Middle frontal gyrus (tissue), 1 donor: Measurements from ENCODE around the gene STYK1.
"Not testable (repeated sequence)": the region's sequence is repeated elsewhere in the genome, so short reads cannot be mapped to it uniquely, and the experiment has no call there.

Experiments used
- DNase-seq: peaks from one replicate; pipeline ENCODE4 v3.0.0-alpha.2; 2015; ENCODE audit warnings: low spot score; ENCODE audit errors: extremely low spot score

Gene STYK1

GRCh38 chr12:10689146-10689545, 15.3 kb upstream of the STYK1 start:
- DNase-seq = no peak

- DNase-seq = no peak
Observed at GRCh38 chr12:10688042-10688441, 14.2 kb upstream of the STYK1 start.

GRCh38 chr12:10672231-10672868, 1.5 kb downstream of the STYK1 start:
- DNase-seq = no peak

GRCh38 chr12:10669533-10669932, 4.3 kb downstream of the STYK1 start:
- DNase-seq = no peak

GRCh38 chr12:10668526-10668925, 5.3 kb downstream of the STYK1 start:
- no peak for DNase-seq

GRCh38 chr12:10667581-10667980, 6.3 kb downstream of the STYK1 start:
- no peak for DNase-seq

- DNase-seq = no peak
Observed at GRCh38 chr12:10664499-10664898, 9.4 kb downstream of the STYK1 start.

- DNase-seq = no peak
Observed at GRCh38 chr12:10663869-10664268, 10.0 kb downstream of the STYK1 start.

- no peak for DNase-seq
Observed at GRCh38 chr12:10661338-10661737, 12.5 kb downstream of the STYK1 start.

- no peak for DNase-seq
Observed at GRCh38 chr12:10654003-10654402, 19.8 kb downstream of the STYK1 start.

- DNase-seq = no peak
Observed at GRCh38 chr12:10652192-10652591, 21.7 kb downstream of the STYK1 start.

- DNase-seq = not testable (repeated sequence)
Observed at GRCh38 chr12:10646576-10646975, 27.3 kb downstream of the STYK1 start.

- no peak for DNase-seq
Observed at GRCh38 chr12:10645910-10646309, 27.9 kb downstream of the STYK1 start.

GRCh38 chr12:10641735-10642500, 31.9 kb downstream of the STYK1 start:
- DNase-seq = no peak

GRCh38 chr12:10638728-10639127, 35.1 kb downstream of the STYK1 start:
- no peak for DNase-seq

- DNase-seq = no peak
Observed at GRCh38 chr12:10636611-10637010, 37.2 kb downstream of the STYK1 start.

GRCh38 chr12:10636124-10636523, 37.7 kb downstream of the STYK1 start:
- DNase-seq = no peak

- DNase-seq = no peak
Observed at GRCh38 chr12:10635306-10635705, 38.5 kb downstream of the STYK1 start.

GRCh38 chr12:10634427-10634826, 39.4 kb downstream of the STYK1 start:
- no peak for DNase-seq

- DNase-seq = no peak
Observed at GRCh38 chr12:10633541-10633940, 40.3 kb downstream of the STYK1 start.

- no peak for DNase-seq
Observed at GRCh38 chr12:10632226-10632625, 41.6 kb downstream of the STYK1 start.

GRCh38 chr12:10624605-10625004, 49.2 kb downstream of the STYK1 start:
- no peak for DNase-seq

GRCh38 chr12:10623131-10623530, 50.7 kb downstream of the STYK1 start:
- DNase-seq = no peak
